G401.6 (cell line): ENCODE results near the gene GAB3.
"Not testable (repeated sequence)": the region's sequence is repeated elsewhere in the genome, so short reads cannot be mapped to it uniquely, and the experiment has no call there.

Experiments
- FAIRE-seq: peaks from 2 replicates; lab custom pipeline; 2012; peaks lifted over from hg19 to GRCh38; lab: Jason Lieb, UNC

GAB3 gene

GRCh38 chrX:154655346-154655745 lies 95.5 kb downstream of the GAB3 start:
- no peak for FAIRE-seq

- no peak for FAIRE-seq
Observed at GRCh38 chrX:154654925-154655324, 96.0 kb downstream of the GAB3 start.

DNA sequence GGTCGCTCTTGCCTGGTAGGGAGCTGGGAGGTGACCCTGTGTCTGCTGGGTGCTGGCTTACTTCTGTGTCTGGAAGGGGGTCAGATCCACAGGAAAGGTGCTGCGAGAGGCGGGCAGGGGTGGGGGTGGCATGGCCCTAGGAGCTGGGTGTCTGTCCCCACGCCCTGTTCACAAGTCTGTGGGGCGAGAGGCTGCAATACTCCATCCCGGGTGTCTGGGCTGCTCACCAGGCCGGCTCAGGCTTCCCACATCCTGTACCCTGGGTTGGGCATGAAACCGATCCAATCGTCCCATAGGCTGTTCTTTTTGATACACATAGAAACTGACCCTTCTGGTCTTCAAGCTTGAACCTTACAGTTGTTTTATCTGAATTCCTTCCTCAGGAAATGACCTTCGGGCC lies 96.5 kb downstream of the GAB3 start:
- FAIRE-seq, result no peak

DNA sequence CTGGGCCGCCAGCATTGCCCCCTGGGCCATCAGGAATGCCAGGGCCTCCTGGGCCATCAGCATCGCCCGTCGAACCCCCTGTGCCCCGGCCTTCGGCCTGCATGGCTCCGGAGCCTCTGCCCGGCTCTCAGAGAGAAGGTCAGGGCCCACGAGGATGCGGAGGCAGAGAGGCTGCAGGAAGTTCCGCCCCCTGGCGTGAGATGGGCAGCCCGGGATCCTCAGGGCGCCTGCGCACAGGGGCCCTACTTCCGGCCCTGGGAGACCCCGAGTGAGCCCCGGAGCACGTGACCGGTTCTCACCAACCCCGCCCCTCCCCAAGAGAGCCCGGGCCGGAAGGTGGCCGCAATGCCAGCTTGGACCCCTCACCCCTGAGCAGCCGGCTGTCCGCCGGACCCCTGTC lies 97.5 kb downstream of the GAB3 start, which contains the start of gene CTAG2:
CTAG2 (minus strand) TSS at position 167 of the 400 bp plus-strand sequence; CDS start at position 103, 64 bp downstream.
- not testable (repeated sequence) for FAIRE-seq

- no peak for FAIRE-seq
Observed at GRCh38 chrX:154653048-154653401, 97.9 kb downstream of the GAB3 start.

- no peak for FAIRE-seq
Observed at GRCh38 chrX:154652311-154653047, 98.4 kb downstream of the GAB3 start.

DNA sequence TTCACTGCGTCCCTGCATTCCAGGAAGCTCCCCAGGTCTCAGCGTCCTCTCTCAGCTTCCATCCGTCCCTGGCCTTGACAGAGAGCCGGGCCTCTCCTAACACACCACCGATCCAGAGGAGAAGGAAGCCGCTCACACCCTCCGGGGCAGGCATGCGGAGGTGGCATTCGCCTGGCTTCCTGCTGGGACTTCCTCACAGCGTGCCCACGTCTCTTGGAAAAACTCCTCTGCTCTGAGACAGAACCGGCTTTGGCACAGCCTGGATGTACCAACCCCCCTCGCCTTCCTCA lies 100.7 kb downstream of the GAB3 start:
- no peak for FAIRE-seq

DNA sequence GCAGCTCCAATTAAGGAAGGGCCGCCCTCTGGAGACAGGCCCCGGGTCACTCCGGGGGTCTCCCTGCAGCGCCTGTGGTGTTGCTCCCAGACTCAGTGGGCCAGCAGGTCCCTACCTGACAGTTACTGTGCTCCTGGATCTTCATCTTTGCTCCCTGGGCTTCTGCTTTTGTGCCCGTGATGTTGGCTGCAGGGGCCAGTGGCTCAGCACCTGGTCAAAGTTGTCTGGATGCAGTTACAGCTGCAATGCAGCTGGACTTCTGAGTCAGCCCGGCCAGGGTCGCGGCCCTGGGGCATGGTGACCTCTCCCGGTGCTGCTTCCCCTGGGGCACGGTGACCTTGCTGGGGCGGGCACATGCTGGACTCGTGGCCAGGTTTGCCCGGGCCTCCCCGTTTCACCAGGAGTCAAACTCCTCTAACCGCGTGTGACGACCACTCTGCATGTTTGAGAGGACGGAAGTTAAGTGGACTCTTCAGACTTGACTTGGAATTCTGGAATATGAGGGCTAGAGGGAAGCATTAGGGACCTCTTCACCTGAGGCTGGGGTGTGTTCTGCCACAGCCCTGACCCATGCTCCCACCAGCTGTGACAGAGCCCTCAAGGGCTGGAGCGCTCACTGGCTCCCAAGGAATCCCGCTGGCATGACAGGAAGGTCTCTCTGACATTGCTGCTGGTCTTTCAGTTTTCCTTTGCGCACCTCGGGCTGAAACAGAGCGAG lies 101.2 kb downstream of the GAB3 start:
- no peak for FAIRE-seq

GRCh38 chrX:154648931-154649330 lies 101.9 kb downstream of the GAB3 start:
- no peak for FAIRE-seq

DNA sequence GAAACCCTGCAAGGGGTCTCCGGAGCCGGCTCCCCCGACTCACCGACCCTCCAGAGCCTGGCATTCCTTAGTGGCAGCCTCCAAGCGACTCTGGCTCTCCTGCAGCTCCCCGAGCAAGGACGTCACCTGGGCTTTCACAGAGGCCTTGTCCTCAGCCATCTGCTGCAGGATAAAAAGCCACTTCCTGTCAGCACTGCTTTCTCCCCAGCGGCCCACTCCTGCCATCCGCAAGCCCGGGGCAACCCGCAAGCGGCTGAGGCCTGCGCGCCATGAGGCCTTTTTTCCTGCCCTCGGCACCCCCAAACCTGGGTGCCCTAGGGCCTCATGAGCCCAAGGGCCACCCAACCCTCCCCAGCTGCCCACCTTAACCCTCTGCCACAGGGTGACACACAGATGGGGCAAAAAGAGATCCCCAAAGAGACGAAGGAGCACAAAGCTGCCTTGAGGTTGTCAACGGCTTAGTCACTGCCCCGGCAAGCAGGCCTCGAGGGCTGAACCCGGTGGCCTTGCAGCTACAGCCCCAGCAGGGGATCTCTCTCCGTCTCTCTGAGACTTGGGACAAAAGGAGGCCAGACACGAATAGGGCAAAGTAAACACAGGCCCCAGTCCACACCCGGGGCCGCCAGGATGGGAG lies 105.0 kb downstream of the GAB3 start:
- not testable (repeated sequence) for FAIRE-seq

DNA sequence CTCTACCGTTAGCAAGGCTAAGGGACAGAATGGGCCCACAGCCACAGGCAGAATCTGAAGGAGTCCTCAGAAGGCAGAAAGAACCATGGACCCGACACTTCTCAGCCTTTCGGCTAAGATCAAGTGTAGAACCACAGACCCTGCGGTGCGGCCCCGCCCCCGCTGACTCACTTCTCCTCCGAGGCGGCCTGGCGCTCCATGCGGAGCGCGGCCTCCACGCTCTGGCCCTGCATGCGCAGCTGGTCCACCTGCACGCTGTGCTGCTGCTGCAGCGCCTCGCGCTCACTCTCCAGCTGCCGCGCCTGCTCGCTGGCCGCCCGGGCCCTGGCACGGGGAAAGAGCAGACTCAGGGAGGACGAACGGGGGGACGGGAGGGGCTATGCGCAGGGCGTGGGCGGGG lies 107.2 kb downstream of the GAB3 start:
- not testable (repeated sequence) for FAIRE-seq

DNA sequence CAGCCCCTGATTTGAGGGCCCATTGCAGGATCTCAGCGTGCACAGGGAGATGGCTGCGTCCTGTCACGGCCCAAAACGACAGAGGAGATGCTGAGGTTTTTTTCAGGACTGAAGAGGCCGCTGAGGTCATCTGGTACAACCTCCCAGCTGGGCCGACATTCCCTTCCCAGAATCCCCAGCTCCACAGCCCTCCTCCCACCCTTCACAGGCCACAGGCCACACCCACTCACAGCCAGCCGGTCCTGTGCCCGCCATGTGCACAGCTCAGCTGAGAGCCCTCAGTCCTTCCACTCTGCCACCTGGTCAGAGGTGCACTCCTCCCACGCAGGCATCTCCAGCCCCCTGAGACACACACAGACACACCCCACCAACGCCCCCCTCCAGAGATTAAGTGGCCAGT lies 109.1 kb downstream of the GAB3 start:
- not testable (repeated sequence) for FAIRE-seq

- not testable (repeated sequence) for FAIRE-seq
Observed at GRCh38 chrX:154633661-154634060, 117.2 kb downstream of the GAB3 start.

GRCh38 chrX:154630949-154631348 lies 119.9 kb downstream of the GAB3 start:
- FAIRE-seq, result not testable (repeated sequence)

DNA sequence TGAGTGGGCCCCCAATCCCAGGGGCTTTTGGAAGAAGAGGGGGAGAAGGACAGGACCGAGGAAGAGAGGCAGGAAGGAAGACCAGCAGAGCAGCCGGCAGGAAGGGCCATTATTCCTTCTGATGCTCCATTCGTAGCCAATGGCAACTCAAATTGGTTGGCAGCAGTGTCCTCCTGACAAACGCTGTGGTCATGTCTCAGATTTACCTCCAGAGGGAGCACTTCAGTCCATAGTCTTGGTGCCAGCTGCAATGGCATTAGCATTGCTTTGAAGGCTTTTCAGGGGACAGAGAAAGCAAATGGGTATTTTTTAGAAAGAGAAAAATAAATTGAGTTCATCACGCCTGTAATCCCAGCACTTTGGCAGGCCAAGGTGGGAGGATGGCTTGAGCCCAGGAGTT lies 121.9 kb downstream of the GAB3 start:
- FAIRE-seq, result not testable (repeated sequence)
